Measurements from ENCODE around the gene EIF5B.

DNA sequence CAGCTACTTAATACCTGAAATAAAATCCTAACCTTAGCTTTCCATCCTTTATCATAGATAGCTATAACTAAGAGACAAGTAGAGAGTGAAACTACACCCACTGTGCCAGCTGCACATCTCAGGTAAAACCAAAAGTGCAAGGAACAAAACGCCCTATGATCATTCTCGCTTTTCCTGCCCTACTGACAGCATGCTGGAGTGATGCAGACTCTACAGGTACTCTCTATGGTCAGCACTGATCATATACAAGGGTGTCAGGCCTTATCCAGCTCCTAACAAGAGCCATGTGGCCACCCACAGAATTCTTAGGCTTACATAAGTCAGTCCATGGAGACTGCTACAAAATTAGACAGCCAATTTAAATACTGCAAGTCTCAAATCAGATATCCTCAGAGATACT is 107.0 kb downstream of the EIF5B start:
- TF ChIP-seq EZH2 (IDR thresholded peaks at IDR 0.05; ENCODE audit: borderline replicate concordance, low read depth, low read length, poor library complexity, severe bottlenecking) (no peak), CTCF (conservative IDR thresholded peaks at IDR 0.05; ENCODE audit: low read depth, low read length) (no peak)
